Stimulated activated CD4-positive, alpha-beta T cell treated with anti-CD3 and anti-CD28 coated beads, TNF-alpha, amount 100 ng/mL, for 1 hour (primary cell): ENCODE results near the gene SERPINB7.
"Not testable (repeated sequence)": the region's sequence is repeated elsewhere in the genome, so short reads cannot be mapped to it uniquely, and the experiment has no call there.

ENCODE experiments used
- DNase-seq, 3 donors: peaks; one replicate each; pipeline ENCODE4 v3.0.0-alpha.2; 2020; ENCODE audit warnings: low read depth in 3 of 3, low spot score in 1 of 3

The SERPINB7 gene

GRCh38 chr18:63775166-63775730 lies at the start of gene SERPINB7:
SERPINB7 (plus strand) TSS chr18:63775418; CDS start chr18:63782373, 6,955 bp downstream.
- no peak for DNase-seq

- no peak for DNase-seq
These were observed 49.3 kb upstream of the SERPINB7 start for GRCh38 chr18:63725682-63726480.

GRCh38 chr18:63730773-63731172 lies 44.4 kb upstream of the SERPINB7 start:
- DNase-seq: no peak

- no peak for DNase-seq
These were observed 44.0 kb upstream of the SERPINB7 start for GRCh38 chr18:63731215-63731614.

- DNase-seq: no peak
These were observed 38.3 kb upstream of the SERPINB7 start for GRCh38 chr18:63736876-63737275.

GRCh38 chr18:63741769-63742168 lies 33.4 kb upstream of the SERPINB7 start:
- no peak for DNase-seq

- no peak for DNase-seq
These were observed 28.2 kb upstream of the SERPINB7 start for GRCh38 chr18:63747006-63747405.

GRCh38 chr18:63749489-63749888 lies 25.7 kb upstream of the SERPINB7 start:
- no peak for DNase-seq

GRCh38 chr18:63752636-63753035 lies 22.6 kb upstream of the SERPINB7 start:
- no peak for DNase-seq

- DNase-seq: no peak
These were observed 21.5 kb upstream of the SERPINB7 start for GRCh38 chr18:63753676-63754075.

- no peak for DNase-seq
These were observed 17.7 kb upstream of the SERPINB7 start for GRCh38 chr18:63757541-63757940.

GRCh38 chr18:63758615-63759240 lies 16.5 kb upstream of the SERPINB7 start:
- no peak for DNase-seq

- DNase-seq: not testable (repeated sequence)
These were observed 15.4 kb upstream of the SERPINB7 start for GRCh38 chr18:63759786-63760185.

GRCh38 chr18:63762518-63762917 lies 12.7 kb upstream of the SERPINB7 start:
- DNase-seq: no peak

- DNase-seq: no peak
These were observed 11.2 kb upstream of the SERPINB7 start for GRCh38 chr18:63763831-63764600.

GRCh38 chr18:63765837-63766236 lies 9.4 kb upstream of the SERPINB7 start:
- no peak for DNase-seq

GRCh38 chr18:63773551-63773950 lies 1.7 kb upstream of the SERPINB7 start:
- no peak for DNase-seq

GRCh38 chr18:63774511-63774910 lies 707 bp upstream of the SERPINB7 start:
- no peak for DNase-seq

- no peak for DNase-seq
These were observed 4.2 kb downstream of the SERPINB7 start for GRCh38 chr18:63779386-63779785.

- no peak for DNase-seq
These were observed 8.2 kb downstream of the SERPINB7 start for GRCh38 chr18:63783394-63783793.

GRCh38 chr18:63784787-63785452 lies 9.7 kb downstream of the SERPINB7 start:
- DNase-seq: no peak
